ENCODE measurements around the gene SSRP1.

- TF ChIP-seq ZBTB17 (CRISPR knock-in tag; IDR thresholded peaks at IDR 0.05) (no peak), PTBP1 (IDR thresholded peaks at IDR 0.05; ENCODE audit: low read depth, low read length) (no peak), FOXA1 (IDR thresholded peaks at IDR 0.05; ENCODE audit: borderline replicate concordance) (no peak), STAT6 (CRISPR knock-in tag; IDR thresholded peaks at IDR 0.05) (no peak), ATF2 (CRISPR knock-in tag; IDR thresholded peaks at IDR 0.05) (no peak), CHD1 (IDR thresholded peaks at IDR 0.05; ENCODE audit: low read length) (no peak)
- TF ChIP-seq, protein P1, sequence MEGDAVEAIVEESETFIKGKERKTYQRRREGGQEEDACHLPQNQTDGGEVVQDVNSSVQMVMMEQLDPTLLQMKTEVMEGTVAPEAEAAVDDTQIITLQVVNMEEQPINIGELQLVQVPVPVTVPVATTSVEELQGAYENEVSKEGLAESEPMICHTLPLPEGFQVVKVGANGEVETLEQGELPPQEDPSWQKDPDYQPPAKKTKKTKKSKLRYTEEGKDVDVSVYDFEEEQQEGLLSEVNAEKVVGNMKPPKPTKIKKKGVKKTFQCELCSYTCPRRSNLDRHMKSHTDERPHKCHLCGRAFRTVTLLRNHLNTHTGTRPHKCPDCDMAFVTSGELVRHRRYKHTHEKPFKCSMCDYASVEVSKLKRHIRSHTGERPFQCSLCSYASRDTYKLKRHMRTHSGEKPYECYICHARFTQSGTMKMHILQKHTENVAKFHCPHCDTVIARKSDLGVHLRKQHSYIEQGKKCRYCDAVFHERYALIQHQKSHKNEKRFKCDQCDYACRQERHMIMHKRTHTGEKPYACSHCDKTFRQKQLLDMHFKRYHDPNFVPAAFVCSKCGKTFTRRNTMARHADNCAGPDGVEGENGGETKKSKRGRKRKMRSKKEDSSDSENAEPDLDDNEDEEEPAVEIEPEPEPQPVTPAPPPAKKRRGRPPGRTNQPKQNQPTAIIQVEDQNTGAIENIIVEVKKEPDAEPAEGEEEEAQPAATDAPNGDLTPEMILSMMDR (IDR thresholded peaks at IDR 0.05 in 2 of 3, conservative IDR thresholded peaks at IDR 0.05 in 1 of 3; ENCODE audit: insufficient read depth in 2 of 3, low read depth in 1 of 3, low read length in 3 of 3), result peak; percentile 75 to 94 (median 80)
- TF ChIP-seq, protein P2, sequence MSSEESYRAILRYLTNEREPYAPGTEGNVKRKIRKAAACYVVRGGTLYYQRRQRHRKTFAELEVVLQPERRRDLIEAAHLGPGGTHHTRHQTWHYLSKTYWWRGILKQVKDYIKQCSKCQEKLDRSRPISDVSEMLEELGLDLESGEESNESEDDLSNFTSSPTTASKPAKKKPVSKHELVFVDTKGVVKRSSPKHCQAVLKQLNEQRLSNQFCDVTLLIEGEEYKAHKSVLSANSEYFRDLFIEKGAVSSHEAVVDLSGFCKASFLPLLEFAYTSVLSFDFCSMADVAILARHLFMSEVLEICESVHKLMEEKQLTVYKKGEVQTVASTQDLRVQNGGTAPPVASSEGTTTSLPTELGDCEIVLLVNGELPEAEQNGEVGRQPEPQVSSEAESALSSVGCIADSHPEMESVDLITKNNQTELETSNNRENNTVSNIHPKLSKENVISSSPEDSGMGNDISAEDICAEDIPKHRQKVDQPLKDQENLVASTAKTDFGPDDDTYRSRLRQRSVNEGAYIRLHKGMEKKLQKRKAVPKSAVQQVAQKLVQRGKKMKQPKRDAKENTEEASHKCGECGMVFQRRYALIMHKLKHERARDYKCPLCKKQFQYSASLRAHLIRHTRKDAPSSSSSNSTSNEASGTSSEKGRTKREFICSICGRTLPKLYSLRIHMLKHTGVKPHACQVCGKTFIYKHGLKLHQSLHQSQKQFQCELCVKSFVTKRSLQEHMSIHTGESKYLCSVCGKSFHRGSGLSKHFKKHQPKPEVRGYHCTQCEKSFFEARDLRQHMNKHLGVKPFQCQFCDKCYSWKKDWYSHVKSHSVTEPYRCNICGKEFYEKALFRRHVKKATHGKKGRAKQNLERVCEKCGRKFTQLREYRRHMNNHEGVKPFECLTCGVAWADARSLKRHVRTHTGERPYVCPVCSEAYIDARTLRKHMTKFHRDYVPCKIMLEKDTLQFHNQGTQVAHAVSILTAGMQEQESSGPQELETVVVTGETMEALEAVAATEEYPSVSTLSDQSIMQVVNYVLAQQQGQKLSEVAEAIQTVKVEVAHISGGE (CRISPR knock-in tag; IDR thresholded peaks at IDR 0.05), result no peak
Measured at GRCh38 chr11:57277845-57278720, 57.6 kb downstream of the SSRP1 start.

Data from K562 (cell line).